Stimulated activated CD4-positive, alpha-beta T cell treated with anti-CD3 and anti-CD28 coated beads, Interleukin-15, amount 100 ng/mL, for 24 hours (primary cell): ENCODE measurements around the gene OSBPL2.

Experiments used
- DNase-seq: peaks from one replicate; pipeline ENCODE4 v3.0.0-alpha.2; 2020

The OSBPL2 gene

GRCh38 chr20:62316331-62317166 lies 78.2 kb downstream of the OSBPL2 start:
- no peak for DNase-seq

DNA sequence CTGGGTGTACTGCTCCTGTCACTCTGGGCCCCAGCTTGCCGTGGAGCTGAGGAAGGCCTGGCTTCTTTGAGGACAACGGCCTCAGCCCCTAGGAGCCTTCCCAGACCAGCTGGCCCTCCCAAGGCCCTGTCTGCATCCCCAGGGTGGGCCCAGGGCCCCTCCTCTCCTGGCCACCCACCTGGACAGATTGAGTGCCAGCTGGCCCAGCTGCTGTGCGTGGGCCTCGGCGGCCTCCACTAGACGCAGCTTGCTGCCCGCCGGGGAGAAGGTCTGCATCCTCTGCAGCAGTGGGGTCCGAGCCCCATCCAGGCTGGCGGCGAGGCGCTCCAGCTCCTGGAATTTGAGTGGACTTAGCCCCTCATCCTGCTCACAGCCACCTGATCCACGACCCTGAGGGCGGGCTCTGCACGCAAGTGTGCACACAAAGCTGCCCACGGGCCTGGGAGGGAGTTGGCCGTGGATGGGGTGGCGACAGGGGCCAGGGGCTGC lies 78.9 kb downstream of the OSBPL2 start:
- DNase-seq: no peak

DNA sequence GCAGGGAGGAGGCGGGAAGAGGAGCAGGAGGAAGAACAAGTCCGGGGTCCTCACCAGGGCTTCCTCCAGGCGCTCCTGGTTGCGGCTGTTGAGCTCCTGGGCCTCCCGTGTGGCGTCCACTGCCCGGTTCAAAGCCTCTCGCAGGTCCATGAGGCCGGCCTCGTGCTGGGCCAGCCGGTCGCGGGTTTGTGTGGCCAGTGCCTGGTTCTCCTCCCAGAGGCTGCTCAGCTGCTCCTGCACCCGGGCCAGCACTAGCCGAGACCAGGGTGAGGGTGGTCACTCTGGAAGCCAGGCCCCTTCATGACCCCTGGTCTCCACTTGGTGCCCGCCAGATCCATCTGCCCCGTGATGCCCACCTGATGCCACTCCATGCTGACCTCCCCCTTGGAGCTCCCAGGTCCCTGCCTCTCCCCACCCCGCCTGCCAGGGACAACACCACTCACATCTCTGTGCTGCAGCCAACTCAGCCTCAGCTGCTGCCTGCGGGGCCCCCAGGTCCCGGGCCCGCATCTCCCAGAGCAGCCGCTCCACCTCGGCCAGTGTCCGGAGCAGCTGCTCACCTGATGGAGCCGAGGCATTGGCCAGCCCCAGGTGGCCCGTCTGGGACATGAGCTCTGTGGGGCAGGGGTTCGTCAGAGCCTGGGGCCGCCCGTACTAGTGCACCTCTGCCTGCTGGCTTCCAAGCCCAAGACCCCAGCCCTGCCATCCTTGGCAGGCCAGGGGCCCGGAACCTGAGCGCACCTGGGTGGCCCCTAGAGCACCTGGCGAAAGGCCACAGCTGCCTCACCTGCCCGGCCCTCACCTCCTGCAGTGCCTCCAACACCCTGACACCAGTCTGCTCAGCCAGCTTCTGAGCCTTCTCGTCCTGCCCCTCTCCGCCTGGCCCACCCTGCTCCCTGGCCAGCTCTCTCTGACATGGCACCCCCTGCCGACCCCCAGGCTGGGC lies 80.4 kb downstream of the OSBPL2 start:
- DNase-seq: no peak

DNA sequence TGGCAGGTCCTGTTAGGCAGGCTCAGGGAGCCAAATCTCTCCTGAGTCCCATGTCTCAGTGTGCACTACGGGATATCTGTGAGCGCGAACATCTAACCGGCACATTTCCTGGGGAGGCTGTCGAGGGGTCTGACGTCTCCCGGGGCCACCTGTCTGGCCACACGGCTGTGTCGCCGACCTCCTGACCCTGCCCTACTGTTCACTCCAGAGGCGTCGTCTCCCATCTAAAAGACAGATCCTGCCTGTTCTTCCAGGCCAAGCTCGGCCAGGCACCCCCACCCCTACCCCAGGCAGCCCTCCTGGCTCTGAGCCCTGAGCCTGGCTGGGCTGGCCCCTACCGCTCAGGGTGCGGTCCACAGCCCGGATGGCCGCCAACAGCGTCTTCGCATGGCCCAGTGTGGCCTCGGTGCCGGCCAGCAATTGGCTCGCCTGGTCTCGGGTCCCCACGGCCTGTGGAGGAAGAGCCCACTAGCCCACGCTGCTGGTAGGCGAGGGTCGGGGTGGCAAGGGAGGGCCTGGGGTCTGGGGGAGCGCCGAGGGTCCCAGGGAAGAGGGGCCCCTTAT lies 81.1 kb downstream of the OSBPL2 start:
- DNase-seq: no peak

GRCh38 chr20:62320581-62321354 lies 82.4 kb downstream of the OSBPL2 start:
- peak; percentile 38 for DNase-seq

DNA sequence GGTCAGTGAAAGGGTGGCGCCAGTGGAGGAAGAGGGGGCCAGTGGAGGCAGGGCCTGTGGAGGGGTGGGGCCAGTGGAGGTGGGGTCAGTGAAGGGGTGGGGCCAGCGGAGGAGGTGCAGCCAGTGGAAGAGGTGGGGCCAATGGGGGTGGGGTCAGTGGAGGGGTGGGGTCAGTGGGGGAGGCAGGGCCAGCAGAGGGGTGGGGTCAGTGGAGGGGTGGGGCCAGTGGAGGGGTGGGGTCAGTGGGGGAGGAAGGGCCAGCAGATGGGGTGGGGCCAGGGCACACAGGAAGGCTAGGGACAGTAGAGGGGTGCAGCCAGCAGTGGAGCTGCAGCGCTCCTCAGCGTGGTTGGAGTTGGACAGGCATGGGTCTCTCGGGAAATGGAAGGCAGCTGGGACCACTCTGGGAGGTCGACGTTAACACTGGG lies 83.2 kb downstream of the OSBPL2 start:
- DNase-seq: peak; percentile 38

GRCh38 chr20:62321975-62322374 lies 83.7 kb downstream of the OSBPL2 start:
- DNase-seq: no peak

DNA sequence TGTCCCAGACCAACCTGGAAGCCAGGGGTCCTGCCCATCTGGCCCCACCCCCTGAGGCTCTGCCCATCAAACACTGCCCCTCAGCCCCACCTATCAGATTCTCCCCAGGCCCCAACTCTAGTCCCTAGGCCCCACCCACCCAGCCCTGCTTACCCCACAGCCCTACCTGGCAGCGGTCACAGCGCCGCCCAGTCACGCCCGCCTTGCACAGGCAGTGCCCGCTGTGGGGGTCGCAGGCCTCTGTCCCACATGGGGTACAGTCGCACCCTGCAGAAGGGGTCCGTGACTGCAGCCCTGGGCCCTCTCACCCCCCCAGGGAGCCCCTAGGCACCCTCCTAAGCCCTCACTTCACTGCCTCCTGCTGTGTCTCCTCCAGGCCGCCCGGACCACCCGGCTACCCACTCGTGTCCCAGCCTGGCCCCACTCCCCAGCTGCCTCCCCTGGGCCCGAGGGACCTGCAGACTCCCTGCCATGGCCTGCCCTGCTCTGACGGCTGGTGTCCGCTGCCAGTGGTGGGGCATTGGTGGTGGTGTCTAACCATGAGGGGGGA lies 84.2 kb downstream of the OSBPL2 start:
- no peak for DNase-seq

DNA sequence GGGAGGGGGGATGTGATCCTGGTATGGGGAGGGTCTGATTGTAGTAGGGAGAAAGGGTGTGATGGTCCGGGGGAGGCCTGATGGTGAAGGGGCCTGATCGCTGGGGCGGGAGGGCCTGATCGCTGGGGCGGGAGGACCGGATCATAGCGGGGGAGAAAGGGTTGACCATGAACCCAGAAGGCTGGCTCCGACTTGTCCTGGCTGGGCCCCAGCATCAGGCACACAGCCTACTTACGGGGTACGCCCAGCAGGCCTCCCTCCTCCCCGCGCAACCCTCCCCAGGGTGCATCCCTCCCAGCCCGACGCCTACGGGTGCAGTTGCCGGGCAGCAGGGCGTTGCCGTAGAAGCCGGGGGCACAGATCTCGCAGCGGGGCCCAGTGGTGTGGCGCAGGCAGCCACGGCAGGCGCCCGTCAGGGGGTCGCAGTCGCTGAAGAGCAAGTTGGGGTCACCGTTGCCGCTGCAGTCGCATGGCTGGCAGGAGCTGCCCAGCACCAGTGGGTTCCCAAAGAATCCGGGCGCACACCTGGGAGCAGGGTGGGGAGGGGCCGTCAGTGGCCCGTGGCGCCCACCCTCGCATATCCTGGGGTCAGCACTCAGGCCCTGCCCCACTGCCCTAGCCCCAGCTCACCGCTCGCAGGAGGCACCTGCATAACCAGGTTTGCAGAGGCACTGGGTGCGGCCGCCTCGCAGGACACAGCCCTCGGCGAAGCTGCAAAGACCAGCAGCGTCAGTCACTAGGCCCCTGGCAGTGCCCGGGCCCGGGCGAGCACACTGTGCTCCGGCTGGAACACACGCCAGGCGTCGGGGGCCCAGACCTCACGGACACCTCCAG lies 85.0 kb downstream of the OSBPL2 start:
- DNase-seq: no peak

DNA sequence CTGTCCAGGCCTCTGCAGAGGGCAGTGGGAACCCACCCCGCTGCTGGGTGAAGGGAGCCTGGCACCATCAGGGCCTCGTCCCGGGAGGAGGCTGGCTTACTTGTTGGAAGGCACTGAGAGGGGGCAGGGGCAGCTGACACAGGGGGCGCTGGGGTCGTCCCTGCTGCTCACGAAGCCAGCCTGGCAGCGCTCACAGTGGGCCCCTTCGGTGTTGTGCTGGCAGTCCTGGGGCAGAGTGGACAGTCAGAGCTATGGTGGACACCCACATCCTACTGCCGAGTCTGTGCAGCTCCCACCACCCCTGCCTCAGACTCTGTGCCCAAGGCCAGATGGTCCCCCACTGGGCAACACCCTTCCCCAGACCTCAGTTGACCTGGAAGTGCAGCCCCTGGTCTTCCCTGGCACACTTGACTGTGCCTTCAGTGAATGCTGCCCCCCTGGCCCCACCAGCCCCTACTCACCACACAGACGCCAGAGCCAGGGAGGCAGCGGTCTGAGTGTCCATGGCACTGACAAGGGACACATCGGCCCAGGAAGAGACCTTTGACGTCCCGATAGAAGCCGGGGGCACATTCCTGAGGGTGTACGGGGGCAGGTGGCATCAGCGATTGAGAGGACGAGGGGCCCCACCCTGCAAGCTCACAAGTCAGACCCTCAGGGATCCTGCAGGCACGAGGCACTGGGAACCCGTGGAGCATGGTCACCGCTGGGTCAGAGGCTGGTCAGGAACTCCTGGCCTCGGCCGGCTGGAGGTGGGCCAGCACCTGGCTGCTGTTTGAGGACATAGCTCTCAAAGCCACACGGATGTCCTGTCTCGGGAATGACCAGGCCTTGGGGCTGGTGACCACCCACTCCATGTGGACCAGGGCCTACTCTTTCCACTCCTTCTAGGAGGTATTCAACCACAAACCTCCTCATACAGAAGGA lies 85.9 kb downstream of the OSBPL2 start:
- DNase-seq: no peak

GRCh38 chr20:62325172-62325905 lies 87.0 kb downstream of the OSBPL2 start:
- DNase-seq: no peak

GRCh38 chr20:62326559-62326958 lies 88.2 kb downstream of the OSBPL2 start:
- DNase-seq: no peak

GRCh38 chr20:62326959-62327725 lies 88.8 kb downstream of the OSBPL2 start:
- DNase-seq: no peak

GRCh38 chr20:62327726-62328495 lies 89.6 kb downstream of the OSBPL2 start:
- no peak for DNase-seq

- no peak for DNase-seq
Observed at GRCh38 chr20:62328684-62329388, 90.5 kb downstream of the OSBPL2 start.

- DNase-seq: no peak
Observed at GRCh38 chr20:62329389-62330377, 91.4 kb downstream of the OSBPL2 start.
